A549 treated with RU486 at 1 μM for 4 hours (cell line): ENCODE results near the gene PFKFB4. TPM values are rescaled to one million over a fixed set of nuclear protein-coding genes. Genes with fewer than 3 reads are reported as not detected.

Experiments
- total RNA-seq: library from RNA; stranded (reverse); fragments of 200-300 nt; extraction: Qiagen RNA extraction; gene quantifications from 5 replicates; pipeline ENCODE4 v1.2.3, GENCODE V29; 2022; ENCODE audit warnings: low read depth

Gene PFKFB4
- 12.5 to 15.7 TPM (median 13.4 TPM) in 5 replicates for total RNA-seq

GRCh38 chr3:48556796-48557626 lies at the start of gene PFKFB4:
Gene PFKFB4, minus strand, starts transcription at chr3:48556803. Its CDS starts 26 bp downstream, at chr3:48556777.

GRCh38 chr3:48595075-48595525 lies 38.5 kb upstream of the PFKFB4 start, which contains the start of gene COL7A1:
Gene COL7A1, minus strand, starts transcription at chr3:48595329. Its CDS starts 170 bp downstream, at chr3:48595159.

GRCh38 chr3:48563382-48563918 lies 6.8 kb upstream of the PFKFB4 start, which contains the start of gene UCN2:
Gene UCN2, minus strand, starts transcription at chr3:48563781. Its CDS starts 657 bp downstream, at chr3:48563124.

GRCh38 chr3:48504051-48504946 lies 52.3 kb downstream of the PFKFB4 start, which contains the start of gene SHISA5:
Gene SHISA5, minus strand, starts transcription at chr3:48504174. Its CDS starts 80 bp downstream, at chr3:48504094.

Other genes starting within 250 kb of the PFKFB4 start
- not detected in 5 replicates for gene SPINK8, start 223.1 kb downstream of the PFKFB4 start, total RNA-seq
- gene FBXW12, start 184.6 kb downstream of the PFKFB4 start, total RNA-seq: not detected in 5 replicates
- gene PLXNB1, start 126.7 kb downstream of the PFKFB4 start, total RNA-seq: 10.5 to 16.6 TPM (median 13.2 TPM) in 5 replicates
- gene CCDC51, start 116.7 kb downstream of the PFKFB4 start, total RNA-seq: 23.5 to 28.7 TPM (median 25.3 TPM) in 5 replicates
- 279 to 403 TPM (median 326 TPM) in 5 replicates for gene TMA7, start 116.5 kb downstream of the PFKFB4 start, total RNA-seq
- 7.2 to 9.3 TPM (median 8.8 TPM) in 5 replicates for gene ATRIP, start 110.1 kb downstream of the PFKFB4 start, total RNA-seq
- gene SHISA5, start 52.6 kb downstream of the PFKFB4 start, total RNA-seq: 94.9 to 136 TPM (median 129 TPM) in 5 replicates
- 7.3 to 10.3 TPM (median 8.6 TPM) in 5 replicates for gene UCN2, start 7.0 kb upstream of the PFKFB4 start, total RNA-seq
- gene COL7A1, start 38.5 kb upstream of the PFKFB4 start, total RNA-seq: 122 to 212 TPM (median 173 TPM) in 5 replicates
- 164 to 198 TPM (median 166 TPM) in 5 replicates for gene UQCRC1, start 52.8 kb upstream of the PFKFB4 start, total RNA-seq
- not detected in 5 replicates for gene TMEM89, start 65.0 kb upstream of the PFKFB4 start, total RNA-seq
- gene SLC26A6, start 78.7 kb upstream of the PFKFB4 start, total RNA-seq: 12.8 to 21.5 TPM (median 16.4 TPM) in 5 replicates
- 2.7 to 5.3 TPM (median 4.2 TPM) in 5 replicates for gene CELSR3, start 106.1 kb upstream of the PFKFB4 start, total RNA-seq
- gene NCKIPSD, start 129.1 kb upstream of the PFKFB4 start, total RNA-seq: 6.1 to 9.6 TPM (median 8.4 TPM) in 5 replicates
- 43.9 to 49.0 TPM (median 47.9 TPM) in 5 replicates for gene IP6K2, start 160.4 kb upstream of the PFKFB4 start, total RNA-seq